H9 (cell line): ENCODE data around the gene SLC45A1. TPM values are rescaled to one million over a fixed set of nuclear protein-coding genes. Genes with fewer than 3 reads are reported as not detected.

ENCODE experiments used
- DNase-seq: peaks from one replicate; pipeline ENCODE4 v3.0.0-alpha.2; 2017
- H2AFZ ChIP-seq: one replicate; pipeline ENCODE4 v1.6.1; 2013; ENCODE audit warnings: mild to moderate bottlenecking, low read length, control low read depth, moderate library complexity
- H2AK5ac ChIP-seq: 2 replicates; pipeline ENCODE4 v1.6.1; 2013; ENCODE audit warnings: low read length, control low read depth, mixed read lengths; ENCODE audit not compliant: insufficient read length
- H2BK120ac ChIP-seq: one replicate; pipeline ENCODE4 v1.6.1; 2013; ENCODE audit warnings: low read depth, mild to moderate bottlenecking, low read length, control low read depth, inconsistent platforms; ENCODE audit not compliant: poor library complexity, severe bottlenecking
- H2BK12ac ChIP-seq: 2 replicates; pipeline ENCODE4 v1.6.1; 2013; ENCODE audit warnings: low read length, control low read depth, mixed read lengths, low read depth; ENCODE audit not compliant: insufficient read length
- H2BK15ac ChIP-seq: 2 replicates; pipeline ENCODE4 v1.6.1; 2013; ENCODE audit warnings: low read depth, low read length, control low read depth
- H2BK20ac ChIP-seq: one replicate; pipeline ENCODE4 v1.6.1; 2013; ENCODE audit warnings: low read depth, mild to moderate bottlenecking, low read length, control low read depth, inconsistent platforms; ENCODE audit not compliant: poor library complexity, severe bottlenecking
- H2BK5ac ChIP-seq: 2 replicates; pipeline ENCODE4 v1.6.1; 2013; ENCODE audit warnings: low read length, control low read depth, mixed read lengths; ENCODE audit not compliant: insufficient read length
- H3K14ac ChIP-seq: 2 replicates; pipeline ENCODE4 v1.6.1; 2013; ENCODE audit warnings: low read length, control low read depth; ENCODE audit not compliant: insufficient read depth
- H3K18ac ChIP-seq: 2 replicates; pipeline ENCODE4 v1.6.1; 2013; ENCODE audit warnings: low read depth, mild to moderate bottlenecking, mixed read lengths, low read length, control low read depth; ENCODE audit not compliant: insufficient read length
- H3K23ac ChIP-seq: 2 replicates; pipeline ENCODE4 v1.6.1; 2013; ENCODE audit warnings: low read length, control low read depth, mixed read lengths, low read depth; ENCODE audit not compliant: insufficient read length
- H3K23me2 ChIP-seq: 2 replicates; pipeline ENCODE4 v1.6.1; 2013; ENCODE audit warnings: low read depth, mild to moderate bottlenecking, mixed read lengths, low read length, control low read depth; ENCODE audit not compliant: insufficient read length, poor library complexity, severe bottlenecking
- H3K27ac ChIP-seq: 2 replicates; pipeline ENCODE4 v1.5.1; 2013; ENCODE audit warnings: low read length, control low read depth, mixed read lengths, low read depth; ENCODE audit not compliant: insufficient read length
- H3K27me3 ChIP-seq: 2 replicates; pipeline ENCODE4 v1.6.1; 2013; ENCODE audit warnings: low read length, control low read depth, inconsistent platforms; ENCODE audit not compliant: insufficient read depth
- H3K4ac ChIP-seq: 2 replicates; pipeline ENCODE4 v1.6.1; 2013; ENCODE audit warnings: low read depth, mild to moderate bottlenecking, control low read depth, inconsistent platforms, low read length, moderate library complexity
- H3K4me1 ChIP-seq: 2 replicates; pipeline ENCODE4 v1.6.1; 2013; ENCODE audit warnings: low read length, control low read depth, inconsistent platforms; ENCODE audit not compliant: insufficient read depth
- H3K4me2 ChIP-seq: 2 replicates; pipeline ENCODE4 v1.6.1; 2013; ENCODE audit warnings: low read length, control low read depth, mixed read lengths; ENCODE audit not compliant: insufficient read length, insufficient read depth
- H3K56ac ChIP-seq: 2 replicates; pipeline ENCODE4 v1.6.1; 2013; ENCODE audit warnings: low read depth, mild to moderate bottlenecking, mixed read lengths, low read length, control low read depth; ENCODE audit not compliant: insufficient read length
- H3K79me1 ChIP-seq: 2 replicates; pipeline ENCODE4 v1.6.1; 2013; ENCODE audit warnings: low read depth, mild to moderate bottlenecking, moderate library complexity, low read length, control low read depth, inconsistent platforms; ENCODE audit not compliant: insufficient read depth, poor library complexity, severe bottlenecking
- H3K79me2 ChIP-seq: 2 replicates; pipeline ENCODE4 v1.6.1; 2013; ENCODE audit warnings: low read length, control low read depth, inconsistent platforms; ENCODE audit not compliant: insufficient read depth
- H3K9ac ChIP-seq: 2 replicates; pipeline ENCODE4 v1.6.1; 2013; ENCODE audit warnings: low read length, control low read depth, mixed read lengths; ENCODE audit not compliant: insufficient read length; ENCODE audit errors: extremely low read depth
- H3K9me3 ChIP-seq: one replicate; pipeline ENCODE4 v1.6.1; 2013; ENCODE audit warnings: low read depth, low read length, inconsistent platforms; ENCODE audit not compliant: control insufficient read depth
- H3T11ph ChIP-seq: one replicate; pipeline ENCODE4 v1.6.1; 2013; ENCODE audit warnings: mild to moderate bottlenecking, low read length, control low read depth, inconsistent platforms
- H4K20me1 ChIP-seq: one replicate; pipeline ENCODE4 v1.6.1; 2013; ENCODE audit not compliant: control insufficient read depth, insufficient read length, insufficient read depth
- H4K5ac ChIP-seq: 2 replicates; pipeline ENCODE4 v1.6.1; 2013; ENCODE audit warnings: low read depth, mild to moderate bottlenecking, mixed read lengths, low read length, control low read depth; ENCODE audit not compliant: insufficient read length
- H4K8ac ChIP-seq: replicated peaks from 2 replicates; pipeline ENCODE4 v1.6.1; 2013; ENCODE audit warnings: low read length, control low read depth, mixed read lengths, low read depth; ENCODE audit not compliant: insufficient read length
- H4K91ac ChIP-seq: 2 replicates; pipeline ENCODE4 v1.6.1; 2013; ENCODE audit warnings: low read depth, mild to moderate bottlenecking, moderate library complexity, mixed read lengths, low read length, control low read depth; ENCODE audit not compliant: insufficient read length
- H3K27ac Mint-ChIP-seq, 3 experiments: 2 replicates in 2 of 3; 3 replicates in 1 of 3; pipeline ENCODE4 v1.8.0; 2020 to 2021; ENCODE audit warnings: mixed read lengths in 3 of 3, mild to moderate bottlenecking in 1 of 3, moderate library complexity in 1 of 3
- H3K27me3 Mint-ChIP-seq: 2 replicates; pipeline ENCODE4 v1.8.0; 2021; ENCODE audit warnings: low read depth, mild to moderate bottlenecking, moderate library complexity, mixed read lengths
- H3K36me3 Mint-ChIP-seq, 3 experiments: 2 replicates in 2 of 3; 3 replicates in 1 of 3; pipeline ENCODE4 v1.8.0; 2020 to 2021; ENCODE audit warnings: low read depth in 3 of 3, mixed read lengths in 3 of 3; ENCODE audit not compliant: insufficient read depth in 1 of 3
- H3K4me1 Mint-ChIP-seq, 2 experiments: 2 replicates each; pipeline ENCODE4 v1.8.0; 2020; ENCODE audit warnings: mixed read lengths in 2 of 2
- H3K4me3 Mint-ChIP-seq, 2 experiments: 2 replicates in 1 of 2; 3 replicates in 1 of 2; pipeline ENCODE4 v1.8.0; 2020 to 2021; ENCODE audit warnings: mild to moderate bottlenecking in 2 of 2, mixed read lengths in 2 of 2, moderate library complexity in 1 of 2
- H3K9me3 Mint-ChIP-seq, 2 experiments: 2 replicates in 1 of 2; 3 replicates in 1 of 2; pipeline ENCODE4 v1.8.0; 2020; ENCODE audit warnings: mild to moderate bottlenecking in 2 of 2, mixed read lengths in 2 of 2, moderate library complexity in 1 of 2
- CTCF ChIP-seq: fragments of 200-600 bp; sonication (generic); conservative IDR thresholded peaks from 3 replicates; pipeline ENCODE4 v1.8.0; 2021; ENCODE audit warnings: antibody characterized with exemption, mild to moderate bottlenecking
- WGBS: extraction: QIAGEN DNeasy Blood & Tissue Kit; methylation state at CpG from one replicate; pipeline ENCODE4 v1.1.7; 2013; ENCODE audit warnings: missing lambda C conversion rate, low lambda C conversion rate, mixed read lengths; ENCODE audit not compliant: insufficient read length; ENCODE audit errors: extremely low coverage; 5-methylcytosine and 5-hydroxymethylcytosine counted together
- total RNA-seq: library from RNA; stranded (reverse); gene quantifications from 2 replicates; pipeline ENCODE4 v1.2.1, GENCODE V29; 2021

SLC45A1 gene
- total RNA-seq, 1 experiment from 2014 or later: 0.63 TPM

- no peak for DNase-seq
- Histone ChIP-seq H4K8ac (no peak overlapping the region), H2AFZ (no peak overlapping the region), H2BK120ac (no peak overlapping the region), H3K23me2 (no peaks in the 10 kb centered on the region), H3K27ac (no peak overlapping the region), H3K4me1 (no peaks in the 10 kb centered on the region), H3K27me3 (no peaks in the 10 kb centered on the region), H4K20me1 (peaks cover 3% of the 10 kb centered on the region), H3K79me2 (no peaks in the 10 kb centered on the region), H3K4ac (no peak overlapping the region), H2BK15ac (no peak overlapping the region), H2BK12ac (no peak overlapping the region), H3K18ac (no peak overlapping the region), H3T11ph (no peak overlapping the region), H3K23ac (no peak overlapping the region), H3K56ac (no peak overlapping the region), H3K9me3 (no peaks in the 10 kb centered on the region), H3K79me1 (no peaks in the 10 kb centered on the region), H4K5ac (no peak overlapping the region), H3K9ac (no peak overlapping the region), H4K91ac (no peak overlapping the region), H3K14ac (no peak overlapping the region; the same call in 1 of the 2 replicates), H2BK5ac (no peak overlapping the region), H3K4me2 (no peak overlapping the region), H2AK5ac (no peak overlapping the region), H2BK20ac (no peak overlapping the region)
- peaks cover 8 to 15% of the 10 kb centered on the region in 2 experiments for H3K4me1 Mint-ChIP-seq
- TF ChIP-seq CTCF: no peak
- H3K27me3 Mint-ChIP-seq: no peaks in the 10 kb centered on the region; the same call in none of the 2 replicates
- no peaks in the 10 kb centered on the region for H3K9me3 Mint-ChIP-seq
- H3K36me3 Mint-ChIP-seq: peaks cover 44 to 79% (median 76%) of the 10 kb centered on the region in 3 experiments; a peak in 6 of 7 replicates
- no peak overlapping the region for H3K4me3 Mint-ChIP-seq
- peak overlapping the region; percentile 56 to 77 (median 68); a peak in 2 of 7 replicates for H3K27ac Mint-ChIP-seq
- no CpG with 5 or more reads among the region's 14 CpGs for WGBS
Measured at GRCh38 chr1:8357329-8358101, 39.6 kb downstream of the SLC45A1 start.
